HepG2 (cell line): ENCODE measurements around the gene CD300H. TPM values are rescaled to one million over a fixed set of nuclear protein-coding genes. Genes with fewer than 3 reads are reported as not detected.

ENCODE experiments used
- CTCF ChIP-seq: sonication (generic); formaldehyde crosslinking; IDR thresholded peaks from 2 replicates; pipeline ENCODE4 v1.5.0; 2020; ENCODE audit warnings: mild to moderate bottlenecking, missing genetic modification reagents, moderate library complexity
- E2F2 ChIP-seq: sonication (generic); formaldehyde crosslinking; IDR thresholded peaks from 2 replicates; pipeline ENCODE4 v1.4.0; 2020; ENCODE audit warnings: missing genetic modification reagents, borderline replicate concordance
- ETS1 ChIP-seq: sonication (generic); formaldehyde crosslinking; IDR thresholded peaks from 2 replicates; pipeline ENCODE4 v1.4.0; 2020; ENCODE audit warnings: missing genetic modification reagents
- JUN ChIP-seq: sonication (generic); formaldehyde crosslinking; IDR thresholded peaks from 2 replicates; pipeline ENCODE4 v1.4.0; 2020; ENCODE audit warnings: mild to moderate bottlenecking, missing genetic modification reagents
- KDM3A ChIP-seq: IDR thresholded peaks from 2 replicates; pipeline ENCODE4 v1.6.1; 2018; ENCODE audit warnings: low read depth, missing compliant biosample characterization
- KMT2A ChIP-seq: sonication (generic); formaldehyde crosslinking; IDR thresholded peaks from 2 replicates; pipeline ENCODE4 v1.4.0; 2020; ENCODE audit warnings: missing genetic modification reagents
- MEIS2 ChIP-seq: sonication (generic); formaldehyde crosslinking; IDR thresholded peaks from 2 replicates; pipeline ENCODE4 v1.9.0; 2021; ENCODE audit warnings: mild to moderate bottlenecking, missing genetic modification reagents
- NONO ChIP-seq, 2 experiments: fragments of 450-650 bp in 1 of 2; sonication (generic) in 1 of 2; formaldehyde crosslinking in 1 of 2; IDR thresholded peaks in 1 of 2; conservative IDR thresholded peaks in 1 of 2; 2 replicates each; pipeline versions ENCODE4 v1.6.1 to v1.8.0; 2017 to 2022; ENCODE audit warnings: mild to moderate bottlenecking in 1 of 2, missing genetic modification reagents in 1 of 2, moderate library complexity in 1 of 2
- TARDBP ChIP-seq: sonication (generic); formaldehyde crosslinking; IDR thresholded peaks from 2 replicates; pipeline ENCODE4 v1.8.0; 2022; ENCODE audit warnings: mild to moderate bottlenecking, missing genetic modification reagents
- TBL1XR1 ChIP-seq: fragments of 150-350 bp; IDR thresholded peaks from 2 replicates; pipeline ENCODE4 v1.6.1; 2014; ENCODE audit warnings: borderline replicate concordance, low read length; ENCODE audit not compliant: partially characterized antibody
- U2AF1 ChIP-seq: fragments of 200-400 bp; formaldehyde crosslinking; optimal IDR thresholded peaks from 2 replicates; pipeline ENCODE3; 2017; ENCODE audit warnings: mild to moderate bottlenecking, low read depth, low read length
- ZBTB4 ChIP-seq: sonication (generic); formaldehyde crosslinking; IDR thresholded peaks from 2 replicates; pipeline ENCODE4 v1.4.0; 2020; ENCODE audit warnings: missing genetic modification reagents, mild to moderate bottlenecking, borderline replicate concordance
- ZFP82 ChIP-seq: sonication (generic); formaldehyde crosslinking; IDR thresholded peaks from 2 replicates; pipeline ENCODE4 v1.5.1; 2020; ENCODE audit warnings: mild to moderate bottlenecking, missing genetic modification reagents, borderline replicate concordance
- ZMYM2 ChIP-seq: sonication (generic); formaldehyde crosslinking; IDR thresholded peaks from 2 replicates; pipeline ENCODE4 v1.8.0; 2022; ENCODE audit warnings: mild to moderate bottlenecking, missing genetic modification reagents
- ZNF3 ChIP-seq: IDR thresholded peaks from 2 replicates; pipeline ENCODE4 v1.7.0; 2017; ENCODE audit warnings: inconsistent platforms
- ZNF414 ChIP-seq: sonication (generic); formaldehyde crosslinking; IDR thresholded peaks from 2 replicates; pipeline ENCODE4 v1.5.0; 2020; ENCODE audit warnings: missing genetic modification reagents
- ZNF572 ChIP-seq: sonication (generic); formaldehyde crosslinking; IDR thresholded peaks from 2 replicates; pipeline ENCODE4 v1.5.1; 2020; ENCODE audit warnings: mild to moderate bottlenecking, missing genetic modification reagents
- ZNF619 ChIP-seq: sonication (generic); formaldehyde crosslinking; IDR thresholded peaks from 2 replicates; pipeline ENCODE4 v1.4.0; 2020; ENCODE audit warnings: mild to moderate bottlenecking, missing genetic modification reagents
- ZSCAN25 ChIP-seq: sonication (generic); formaldehyde crosslinking; IDR thresholded peaks from 2 replicates; pipeline ENCODE4 v1.8.0; 2022; ENCODE audit warnings: mild to moderate bottlenecking, missing genetic modification reagents
- polyA plus RNA-seq, 8 experiments: library from polyadenylated mRNA; depleted of rRNA in 3 of 8; stranded (reverse) in 7 of 8; unstranded in 1 of 8; fragments of >200 nt; fragmentation: Illumina TruSeq in 4 of 8; extraction: Trizol in 4 of 8; gene quantifications; 2 replicates each; pipeline versions ENCODE4 v1.2.1 to v1.2.3, GENCODE V29; 2011 to 2016; ENCODE audit warnings: low read depth in 4 of 8, missing spikeins in 1 of 8, mixed read lengths in 1 of 8; ENCODE audit not compliant: insufficient read depth in 1 of 8
- total RNA-seq, 5 experiments: library from RNA; depleted of rRNA; stranded (reverse); fragments of >200 nt; fragmentation: Illumina TruSeq; extraction: Trizol; gene quantifications; 2 replicates each; pipeline ENCODE4 v1.2.3, GENCODE V29; 2016; ENCODE audit warnings: low read depth in 1 of 5
- TF ChIP-seq, protein P1 (sequence below): sonication (generic); formaldehyde crosslinking; IDR thresholded peaks from 2 replicates; pipeline ENCODE4 v1.8.1; 2023; ENCODE audit warnings: mild to moderate bottlenecking, inconsistent platforms, moderate library complexity, missing genetic modification reagents, borderline replicate concordance

CD300H gene
- total and polyA plus RNA-seq, 2 of the 13 experiments (the other 11 are each of a cell fraction or from before 2014, with no cell fraction given) = not detected

- TF ChIP-seq ETS1 (CRISPR knock-in tag) (no peak), ZNF3 (CRISPR knock-in tag) (no peak), ZSCAN25 (CRISPR knock-in tag) (no peak), ZBTB4 (CRISPR knock-in tag) (no peak), TBL1XR1 (peak; percentile 25), NONO (IDR thresholded peaks at IDR 0.05) (0 out of 2 replicates have a peak, but pooled peaks have one; percentile 32), NONO (CRISPR knock-in tag; conservative IDR thresholded peaks at IDR 0.05) (no peak), KDM3A (CRISPR knock-in tag) (no peak), ZMYM2 (CRISPR knock-in tag) (peak; percentile 55; the same call in 1 of the 2 replicates), CTCF (CRISPR knock-in tag) (no peak), JUN (CRISPR knock-in tag) (no peak), ZNF572 (CRISPR knock-in tag) (no peak), ZNF619 (CRISPR knock-in tag) (no peak), MEIS2 (no peak), E2F2 (CRISPR knock-in tag) (no peak), TARDBP (CRISPR knock-in tag) (no peak), U2AF1 (no peak), ZNF414 (CRISPR knock-in tag) (no peak), KMT2A (CRISPR knock-in tag) (no peak), ZFP82 (CRISPR knock-in tag) (no peak)
- TF ChIP-seq, protein P1, sequence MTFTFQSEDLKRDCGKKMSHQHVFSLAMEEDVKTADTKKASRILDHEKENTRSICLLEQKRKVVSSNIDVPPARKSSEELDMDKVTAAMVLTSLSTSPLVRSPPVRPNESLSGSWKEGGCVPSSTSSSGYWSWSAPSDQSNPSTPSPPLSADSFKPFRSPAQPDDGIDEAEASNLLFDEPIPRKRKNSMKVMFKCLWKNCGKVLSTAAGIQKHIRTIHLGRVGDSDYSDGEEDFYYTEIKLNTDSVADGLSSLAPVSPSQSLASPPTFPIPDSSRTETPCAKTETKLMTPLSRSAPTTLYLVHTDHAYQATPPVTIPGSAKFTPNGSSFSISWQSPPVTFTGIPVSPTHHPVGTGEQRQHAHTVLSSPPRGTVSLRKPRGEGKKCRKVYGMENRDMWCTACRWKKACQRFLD (CRISPR knock-in tag) = no peak
These were observed 53.2 kb downstream of the CD300H start (continued) for GRCh38 chr17:74513987-74514631.
